ENCODE data around the gene ZNF474.

DNA sequence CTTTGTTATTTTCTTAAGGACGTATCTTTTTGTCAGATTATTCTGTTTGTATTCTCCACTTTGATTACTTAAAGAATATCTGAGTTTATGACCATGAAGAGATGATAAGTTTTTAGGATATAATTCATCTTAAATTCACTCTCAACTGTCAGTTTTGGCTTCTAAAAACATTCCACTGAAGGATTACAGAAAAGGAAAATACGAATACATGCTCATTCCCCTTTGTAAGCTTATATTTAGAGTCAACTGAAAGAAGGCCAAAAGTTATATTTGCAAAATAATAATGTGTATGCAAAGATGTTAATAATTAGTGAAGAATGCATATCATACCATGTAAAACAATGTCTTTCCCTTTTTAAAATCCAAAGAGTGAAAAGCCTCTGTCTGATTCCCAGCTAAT lies 52.5 kb downstream of the ZNF474 start:
- TF ChIP-seq, protein P1, sequence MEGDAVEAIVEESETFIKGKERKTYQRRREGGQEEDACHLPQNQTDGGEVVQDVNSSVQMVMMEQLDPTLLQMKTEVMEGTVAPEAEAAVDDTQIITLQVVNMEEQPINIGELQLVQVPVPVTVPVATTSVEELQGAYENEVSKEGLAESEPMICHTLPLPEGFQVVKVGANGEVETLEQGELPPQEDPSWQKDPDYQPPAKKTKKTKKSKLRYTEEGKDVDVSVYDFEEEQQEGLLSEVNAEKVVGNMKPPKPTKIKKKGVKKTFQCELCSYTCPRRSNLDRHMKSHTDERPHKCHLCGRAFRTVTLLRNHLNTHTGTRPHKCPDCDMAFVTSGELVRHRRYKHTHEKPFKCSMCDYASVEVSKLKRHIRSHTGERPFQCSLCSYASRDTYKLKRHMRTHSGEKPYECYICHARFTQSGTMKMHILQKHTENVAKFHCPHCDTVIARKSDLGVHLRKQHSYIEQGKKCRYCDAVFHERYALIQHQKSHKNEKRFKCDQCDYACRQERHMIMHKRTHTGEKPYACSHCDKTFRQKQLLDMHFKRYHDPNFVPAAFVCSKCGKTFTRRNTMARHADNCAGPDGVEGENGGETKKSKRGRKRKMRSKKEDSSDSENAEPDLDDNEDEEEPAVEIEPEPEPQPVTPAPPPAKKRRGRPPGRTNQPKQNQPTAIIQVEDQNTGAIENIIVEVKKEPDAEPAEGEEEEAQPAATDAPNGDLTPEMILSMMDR (IDR thresholded peaks at IDR 0.05; ENCODE audit: low read depth, low read length) = no peak
- TF ChIP-seq EZH2phosphoT487 (IDR thresholded peaks at IDR 0.05; ENCODE audit: low read depth) = no peak

Data from OCI-LY3 (cell line).